Fibroblast of mammary gland (primary cell): Measurements from ENCODE around the gene KLHL28.

Source experiments
- DNase-seq: peaks from one replicate; pipeline ENCODE4 v3.0.0-alpha.2; 2010; ENCODE audit warnings: low read depth
- H3K4me3 ChIP-seq: 2 replicates; pipeline ENCODE4 v1.5.1; 2011; ENCODE audit warnings: low read depth, mild to moderate bottlenecking, low read length, moderate library complexity; ENCODE audit not compliant: control insufficient read depth
- CTCF ChIP-seq: conservative IDR thresholded peaks from 2 replicates; pipeline ENCODE4 v1.5.1; 2011; ENCODE audit warnings: low read depth, low read length, inconsistent platforms; ENCODE audit not compliant: control insufficient read depth, insufficient read depth

Gene KLHL28

DNA sequence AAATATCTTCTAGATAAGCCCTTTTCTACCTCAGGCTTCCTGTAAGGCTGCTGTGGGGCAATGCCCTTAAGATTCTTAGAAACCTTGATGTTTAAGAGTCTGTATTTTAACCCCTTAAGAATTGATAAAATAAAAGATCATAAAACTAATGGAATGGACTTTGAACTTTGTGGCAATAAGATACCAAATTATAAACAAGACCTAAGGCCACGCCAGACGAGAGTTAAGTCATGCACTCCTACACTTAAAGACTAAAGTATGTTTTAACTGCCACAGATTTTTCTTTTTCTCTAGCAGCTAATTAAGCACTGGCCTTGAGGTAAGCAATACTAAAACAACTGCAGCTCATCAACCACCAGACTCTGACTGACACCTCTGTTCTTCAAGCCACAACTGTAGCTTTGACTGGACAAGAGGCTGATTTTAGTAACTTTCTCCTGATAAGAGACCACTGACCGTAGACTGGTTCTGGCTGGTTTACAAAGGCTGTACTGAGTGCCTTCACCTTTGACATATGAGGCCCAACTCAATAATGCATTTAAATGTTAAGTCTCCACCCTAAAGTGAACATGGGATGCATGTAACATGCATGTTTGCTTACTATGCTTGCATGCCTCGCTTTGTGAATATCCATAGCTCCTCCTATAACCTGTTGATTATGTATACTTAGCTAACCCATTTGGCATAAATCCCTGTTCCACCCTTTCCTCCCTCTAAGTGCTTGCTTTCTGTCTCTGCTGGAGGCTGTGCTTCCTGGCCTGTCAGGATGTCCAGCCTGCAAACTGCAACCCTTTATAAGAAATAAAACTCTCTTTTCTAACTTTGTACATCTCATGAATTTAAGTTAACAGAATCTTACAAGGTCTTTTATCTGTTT is 71.9 kb downstream of the KLHL28 start:
- no peak for TF ChIP-seq CTCF
- DNase-seq, result no peak
- H3K4me3 ChIP-seq, result no peak overlapping the region

GRCh38 chr14:44887596-44887955 is 74.2 kb downstream of the KLHL28 start:
- DNase-seq, result no peak
- H3K4me3 ChIP-seq, result no peak overlapping the region
- no peak for TF ChIP-seq CTCF

DNA sequence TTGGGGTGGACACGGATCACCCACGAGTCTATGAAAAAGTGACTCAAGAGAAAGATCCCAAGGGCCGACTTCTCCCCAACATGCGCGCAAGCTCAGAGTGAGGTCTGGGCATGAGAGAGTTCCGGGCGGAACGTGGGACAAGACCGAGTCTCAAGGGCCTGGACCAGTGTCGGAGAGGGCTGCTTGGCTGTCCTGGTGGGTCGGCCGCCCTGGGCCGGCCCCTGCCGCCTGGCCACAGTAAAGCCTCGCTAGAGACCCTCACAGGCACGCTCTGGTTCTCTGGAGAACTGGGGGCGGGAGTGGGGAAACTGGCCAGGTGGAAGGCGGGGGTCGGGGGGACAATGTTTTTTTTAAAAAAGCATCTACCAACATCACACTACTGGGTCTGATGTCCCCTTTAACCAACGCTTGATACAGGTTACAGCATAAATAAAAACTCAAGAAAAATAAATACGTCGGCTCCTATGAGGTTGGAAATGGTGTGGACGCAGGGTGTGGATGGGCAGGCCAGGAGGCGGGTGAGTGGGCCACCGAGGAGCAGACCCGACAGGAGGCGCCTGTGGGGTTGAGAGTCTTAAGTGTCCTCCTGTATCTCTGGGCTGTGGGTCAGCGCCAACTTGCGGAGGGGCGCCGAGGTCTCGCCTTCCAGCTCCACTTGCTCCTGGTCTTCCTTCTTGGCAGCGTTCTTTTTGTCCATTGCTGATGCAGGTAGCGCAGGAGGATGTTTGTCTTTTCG is 74.7 kb downstream of the KLHL28 start:
- TF ChIP-seq CTCF, result no peak
- no peak for DNase-seq
- no peak overlapping the region for H3K4me3 ChIP-seq

- TF ChIP-seq CTCF, result no peak
- DNase-seq, result no peak
- H3K4me3 ChIP-seq, result no peak overlapping the region
Measured at GRCh38 chr14:44880791-44881190, 81.0 kb downstream of the KLHL28 start.
